ENCODE measurements around the gene FLVCR2.
A peak's percentile ranks its signal among the peaks of the same experiment; 100 is the strongest.

FLVCR2 gene

GRCh38 chr14:75558440-75558839, 20.0 kb upstream of the FLVCR2 start:
- DNase-seq (ENCODE audit: low read depth): no peak

- DNase-seq (ENCODE audit: low read depth): no peak
These were observed 19.4 kb upstream of the FLVCR2 start for GRCh38 chr14:75559045-75559444.

GRCh38 chr14:75559451-75560222, 18.8 kb upstream of the FLVCR2 start:
- no peak for DNase-seq (ENCODE audit: low read depth)

DNA sequence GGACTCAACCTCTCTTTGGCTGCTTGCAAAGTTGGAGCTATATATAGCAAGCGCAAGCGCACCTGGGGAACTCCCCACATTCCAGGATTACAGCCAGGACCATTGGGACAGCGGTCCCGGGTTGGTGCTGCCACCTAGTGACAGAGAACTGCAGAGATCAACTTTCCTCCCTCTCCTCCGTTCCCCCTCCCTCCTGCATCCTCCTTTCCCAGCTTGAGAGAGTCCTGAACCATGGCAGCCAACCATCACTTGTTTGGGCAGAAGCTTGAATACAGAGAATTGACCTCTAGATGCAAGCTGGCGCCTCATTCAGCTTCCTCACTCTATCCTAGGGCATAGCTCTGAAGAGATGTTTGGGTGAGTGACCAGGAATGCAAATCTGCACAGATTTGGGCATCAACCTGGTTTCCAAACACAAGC, 17.4 kb upstream of the FLVCR2 start:
- DNase-seq (ENCODE audit: low read depth): no peak

GRCh38 chr14:75562089-75562488, 16.3 kb upstream of the FLVCR2 start:
- DNase-seq (ENCODE audit: low read depth): no peak

GRCh38 chr14:75562489-75562888, 15.9 kb upstream of the FLVCR2 start:
- DNase-seq (ENCODE audit: low read depth): no peak

GRCh38 chr14:75563931-75564330, 14.5 kb upstream of the FLVCR2 start:
- no peak for DNase-seq (ENCODE audit: low read depth)

GRCh38 chr14:75565056-75565455, 13.4 kb upstream of the FLVCR2 start:
- DNase-seq (ENCODE audit: low read depth): no peak

DNA sequence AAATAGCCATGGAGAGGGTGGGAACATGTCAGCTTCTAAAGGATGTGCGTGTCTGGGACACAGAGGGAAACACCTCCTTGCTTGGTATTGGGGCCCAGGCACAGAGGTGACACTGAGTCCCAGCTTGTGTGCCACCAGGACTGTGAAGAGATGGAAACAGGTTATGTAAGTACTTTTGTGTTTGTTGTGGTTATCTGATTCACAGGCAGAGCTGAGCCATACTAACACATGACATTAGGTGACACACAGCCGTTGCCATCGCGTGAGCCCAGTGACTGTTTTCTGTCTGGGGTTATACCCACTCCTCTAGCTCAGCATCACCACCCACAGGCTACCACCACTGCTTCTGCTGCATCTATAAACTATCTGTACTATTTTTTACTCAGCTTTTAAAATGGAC, 12.1 kb upstream of the FLVCR2 start:
- peak; percentile 83 for DNase-seq (ENCODE audit: low read depth)

DNA sequence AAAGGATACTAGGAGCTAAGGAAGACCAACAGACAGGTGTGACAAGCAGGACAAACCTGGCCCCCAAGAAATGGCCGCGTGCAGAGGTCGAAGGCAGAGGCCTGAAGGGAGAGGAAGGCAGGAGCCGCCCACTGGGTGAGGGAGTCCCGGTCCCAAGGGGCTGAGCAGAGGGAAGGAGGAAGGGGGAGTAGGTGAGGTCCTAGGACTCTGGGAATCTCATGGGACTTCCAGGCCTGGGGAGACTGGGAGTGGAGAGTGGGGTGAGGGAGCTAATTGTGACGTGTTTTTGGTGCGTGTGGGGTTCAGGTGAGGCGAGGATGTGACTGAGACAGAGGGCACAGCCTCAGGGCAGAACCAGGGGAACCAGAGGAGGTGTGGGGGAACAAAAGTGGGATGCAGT, 11.7 kb upstream of the FLVCR2 start:
- no peak for DNase-seq (ENCODE audit: low read depth)

DNA sequence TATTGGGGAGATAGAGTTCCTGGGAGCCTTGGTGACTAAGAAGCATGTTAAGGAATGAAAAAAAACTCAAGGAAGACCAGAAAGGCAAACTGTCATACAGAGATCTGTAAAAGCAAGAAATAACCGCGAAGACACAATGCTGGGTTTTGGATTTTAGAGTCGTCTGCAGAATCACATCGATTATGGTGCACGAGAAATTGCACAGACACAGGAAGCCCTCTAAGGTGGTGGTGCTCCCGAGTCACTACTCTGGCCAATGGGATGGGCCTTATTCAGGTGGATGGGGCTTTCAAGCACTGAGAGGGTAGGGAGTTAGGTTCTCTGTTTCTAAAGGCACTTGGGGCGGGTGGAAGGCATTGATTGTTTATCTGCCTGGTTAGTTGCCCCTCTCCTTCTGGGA, 10.3 kb upstream of the FLVCR2 start:
- DNase-seq (ENCODE audit: low read depth): no peak

DNA sequence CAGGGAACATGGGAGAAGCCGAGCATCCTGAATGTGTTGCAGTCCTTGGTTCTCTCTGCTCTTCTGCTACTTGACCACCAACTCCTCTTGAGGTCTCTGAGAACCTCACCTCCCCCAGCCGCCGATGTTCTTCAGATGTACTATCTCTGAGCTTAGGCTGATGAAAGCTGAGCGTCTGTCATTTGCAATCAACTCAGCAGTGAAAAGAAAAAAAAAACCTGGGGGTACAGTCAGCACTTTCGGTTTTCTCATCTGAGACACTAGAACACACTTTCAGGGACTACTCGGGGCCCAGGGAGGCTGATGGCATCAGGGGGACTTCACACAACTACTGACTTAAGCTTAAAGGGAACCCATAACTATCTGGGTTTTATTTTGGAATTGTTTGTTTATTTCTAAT, 9.6 kb upstream of the FLVCR2 start:
- no peak for DNase-seq (ENCODE audit: low read depth)

DNA sequence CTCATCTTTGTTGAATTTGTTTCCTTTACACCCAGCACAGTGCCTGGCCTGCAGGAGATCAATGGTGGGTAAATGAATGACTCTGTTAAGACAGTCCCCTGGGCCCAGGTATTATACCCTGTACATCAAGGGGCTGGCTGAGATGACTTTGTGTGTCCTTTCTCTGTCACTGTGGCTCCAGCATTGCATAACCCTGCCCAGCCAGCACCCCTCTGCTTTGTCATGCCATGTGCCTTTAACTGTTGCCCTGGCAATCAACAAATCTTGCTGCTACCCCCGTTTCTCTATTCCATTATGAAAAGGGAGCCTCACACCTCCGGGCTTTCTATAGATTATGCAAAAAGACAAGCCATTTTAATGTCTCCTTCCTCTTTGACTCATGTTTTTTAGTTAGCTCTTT, 7.6 kb upstream of the FLVCR2 start:
- DNase-seq (ENCODE audit: low read depth): no peak

DNA sequence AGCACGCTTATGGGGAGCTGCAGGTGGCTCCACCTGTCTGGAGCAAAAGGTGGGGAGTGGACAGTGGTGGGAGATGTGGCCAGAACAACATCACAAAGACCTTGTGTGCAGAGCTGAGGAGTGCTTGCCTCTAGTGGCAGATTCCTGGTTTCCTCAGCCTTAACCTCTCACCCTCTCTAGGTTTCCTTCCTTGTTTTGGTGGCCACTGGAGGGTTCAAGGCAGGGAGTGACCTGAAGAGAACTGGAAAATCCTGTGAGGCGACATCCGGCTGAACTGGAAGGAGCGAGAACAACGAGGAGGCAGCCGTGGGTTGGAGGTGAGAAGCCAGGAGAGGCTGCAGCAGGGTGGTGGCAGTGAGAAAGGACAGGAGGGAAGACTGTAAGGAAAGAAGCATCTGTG, 6.3 kb upstream of the FLVCR2 start:
- DNase-seq (ENCODE audit: low read depth): no peak

DNA sequence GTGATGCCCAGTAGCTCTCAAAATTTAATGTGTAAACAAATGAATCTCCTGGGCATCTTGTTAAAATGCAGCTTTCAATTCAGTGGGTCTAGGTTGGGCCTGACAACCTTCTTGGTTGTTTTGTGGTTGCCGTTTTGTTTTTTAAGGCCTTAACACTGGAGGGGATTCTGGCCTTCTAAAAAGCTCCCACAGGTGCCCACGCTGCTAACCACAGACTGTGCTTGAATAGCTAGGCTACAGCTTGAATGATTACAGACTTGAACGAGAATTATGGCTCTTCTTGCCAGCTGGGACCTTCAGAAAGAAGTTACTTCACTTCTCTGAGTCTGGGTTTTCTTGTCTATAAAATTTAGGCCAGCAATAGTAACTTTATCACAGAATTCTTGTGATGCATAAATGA, 1.3 kb upstream of the FLVCR2 start:
- DNase-seq (ENCODE audit: low read depth): no peak

DNA sequence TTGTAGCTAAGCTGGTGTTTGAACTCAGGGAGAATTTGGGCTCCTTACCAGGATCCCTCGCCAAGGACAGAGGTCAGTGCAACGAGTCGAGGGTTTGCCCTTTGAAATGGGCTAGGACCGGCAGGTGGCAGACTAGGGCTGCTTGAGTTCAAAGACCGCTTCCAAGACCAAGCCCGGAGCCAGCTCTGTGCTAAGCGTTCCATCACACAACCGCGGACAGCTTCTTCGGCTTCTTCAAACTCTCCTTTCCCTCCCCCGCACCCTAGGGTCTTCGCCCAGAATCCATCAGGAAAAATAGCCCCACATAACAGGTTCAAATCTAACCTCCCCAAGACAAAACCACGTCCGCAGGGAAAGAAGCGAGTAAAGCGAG, 705 bp upstream of the FLVCR2 start:
- peak; percentile 50 for DNase-seq (ENCODE audit: low read depth)

DNA sequence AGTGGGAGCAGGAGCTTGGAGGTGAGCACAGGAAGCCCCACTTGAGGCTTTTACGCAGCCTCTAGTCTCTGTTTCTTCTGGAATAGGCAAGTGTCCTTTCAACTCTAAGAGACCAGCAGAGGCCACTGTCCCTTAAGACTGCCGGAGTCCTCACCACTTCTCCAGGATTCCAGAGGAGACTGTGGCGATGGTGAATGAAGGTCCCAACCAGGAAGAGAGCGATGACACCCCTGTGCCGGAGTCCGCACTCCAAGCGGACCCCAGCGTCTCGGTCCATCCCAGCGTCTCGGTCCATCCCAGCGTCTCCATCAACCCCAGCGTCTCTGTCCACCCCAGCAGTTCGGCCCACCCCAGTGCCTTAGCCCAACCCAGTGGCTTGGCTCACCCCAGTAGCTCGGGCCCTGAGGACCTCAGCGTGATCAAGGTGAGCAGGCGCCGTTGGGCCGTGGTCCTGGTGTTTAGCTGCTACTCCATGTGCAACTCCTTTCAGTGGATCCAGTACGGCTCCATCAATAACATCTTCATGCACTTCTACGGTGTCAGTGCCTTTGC, 442 bp downstream of the FLVCR2 start:
- DNase-seq (ENCODE audit: low read depth): no peak

DNA sequence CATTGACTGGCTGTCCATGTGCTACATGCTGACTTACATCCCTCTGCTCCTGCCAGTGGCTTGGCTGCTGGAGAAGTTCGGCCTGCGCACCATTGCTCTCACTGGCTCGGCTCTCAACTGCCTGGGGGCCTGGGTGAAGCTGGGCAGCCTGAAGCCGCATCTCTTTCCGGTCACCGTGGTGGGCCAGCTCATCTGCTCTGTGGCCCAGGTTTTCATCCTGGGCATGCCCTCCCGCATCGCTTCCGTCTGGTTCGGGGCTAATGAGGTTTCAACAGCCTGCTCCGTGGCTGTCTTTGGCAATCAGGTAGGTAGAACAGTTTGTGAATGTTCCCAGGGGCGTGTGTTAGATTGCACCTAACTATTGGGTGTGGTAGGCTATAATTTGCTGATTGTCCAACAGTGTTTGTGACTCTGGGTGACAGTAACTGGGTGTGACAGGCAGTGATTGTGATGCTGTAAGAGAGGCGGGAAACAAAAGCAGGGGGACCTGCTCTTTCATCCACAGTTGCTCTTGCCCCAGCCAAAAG, 981 bp downstream of the FLVCR2 start:
- DNase-seq (ENCODE audit: low read depth): no peak

GRCh38 chr14:75579882-75580281, 1.5 kb downstream of the FLVCR2 start:
- no peak for DNase-seq (ENCODE audit: low read depth)

- no peak for DNase-seq (ENCODE audit: low read depth)
These were observed 9.0 kb downstream of the FLVCR2 start for GRCh38 chr14:75587388-75587787.

DNA sequence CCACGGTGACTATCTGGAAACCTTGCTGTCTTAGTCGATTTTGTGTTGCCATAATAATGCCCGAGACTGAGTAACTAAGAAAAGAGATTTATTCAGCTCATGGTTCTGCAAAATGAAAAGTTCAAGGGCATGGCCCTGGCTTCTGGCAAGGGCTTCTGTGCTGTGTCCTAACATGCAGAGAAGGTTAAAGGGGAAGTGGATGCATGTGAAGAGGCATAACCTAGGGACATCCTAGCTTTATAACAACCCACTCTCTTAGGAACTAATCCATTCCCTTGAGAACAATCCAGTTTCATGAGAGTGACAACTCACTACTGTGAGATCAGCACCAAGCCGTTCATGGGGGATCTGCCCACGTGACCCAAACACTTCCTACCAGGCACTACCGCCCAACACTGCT, 11.5 kb downstream of the FLVCR2 start:
- DNase-seq (ENCODE audit: low read depth): no peak

DNA sequence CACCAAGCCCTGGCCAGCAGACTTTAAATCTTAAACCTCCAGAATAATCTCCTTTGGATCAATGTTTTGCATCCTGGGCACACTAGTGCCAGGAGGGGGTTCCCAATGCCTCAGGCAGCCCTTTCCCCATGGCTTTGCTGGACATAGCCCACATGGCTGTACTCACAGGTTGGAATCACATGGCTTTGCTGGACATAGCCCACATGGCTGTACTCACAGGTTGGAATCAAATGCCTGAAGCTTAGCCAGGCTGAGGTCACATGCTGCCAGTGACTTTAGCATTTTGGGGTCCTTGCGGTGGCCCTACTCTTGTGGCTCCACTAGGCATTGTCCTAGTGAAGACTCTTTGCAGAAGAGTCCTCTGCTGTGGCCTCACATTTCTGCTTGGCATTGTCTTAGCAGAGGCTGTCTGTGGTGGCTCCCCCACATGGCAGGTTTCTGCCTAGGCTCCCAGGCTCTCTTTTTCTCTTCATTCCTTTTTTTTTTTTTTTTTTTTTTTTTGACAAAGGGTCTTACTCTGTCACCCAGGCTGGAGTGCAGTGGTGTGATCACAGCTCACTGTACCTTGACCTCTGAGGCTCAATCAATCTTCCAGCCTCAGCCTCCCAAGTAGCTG, 13.0 kb downstream of the FLVCR2 start:
- DNase-seq (ENCODE audit: low read depth): no peak

DNA sequence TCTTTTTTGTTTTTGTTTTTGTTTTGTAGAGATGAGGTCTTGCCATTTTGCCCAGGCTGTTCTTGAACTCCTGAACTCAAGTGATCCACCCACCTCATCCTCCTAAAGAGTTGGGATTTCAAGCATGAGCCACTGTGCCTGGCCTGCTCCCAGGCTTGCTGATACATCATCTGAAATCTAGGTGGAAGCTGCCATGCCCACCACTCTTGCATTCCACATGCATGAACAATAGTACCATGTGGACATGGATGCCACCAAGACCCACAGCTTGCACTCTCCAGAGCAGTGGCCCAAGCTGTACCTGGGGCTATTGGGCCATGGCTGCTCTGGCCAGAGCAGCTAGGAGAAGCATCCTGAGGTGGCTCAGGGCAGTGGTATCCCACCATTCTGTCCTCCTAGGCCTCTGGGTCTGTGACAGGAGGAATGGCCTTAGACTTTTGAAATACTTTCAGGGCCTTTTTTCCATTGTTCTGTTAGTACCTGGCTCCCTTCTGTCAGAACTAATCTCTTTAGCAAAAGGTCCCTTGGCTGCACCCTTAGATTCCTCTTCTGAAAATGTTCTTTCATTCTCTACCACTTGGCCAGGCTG, 13.7 kb downstream of the FLVCR2 start:
- no peak for DNase-seq (ENCODE audit: low read depth)

All from stimulated activated CD4-positive, alpha-beta T cell treated with anti-CD3 and anti-CD28 coated beads, Interleukin-2, amount 100 ng/mL, for 4 hours (primary cell).